Caki2 (cell line): Measurements from ENCODE around the gene DTX3L. TPM values are rescaled to one million over a fixed set of nuclear protein-coding genes. Genes with fewer than 3 reads are reported as not detected.

Source experiments
- total RNA-seq: library from RNA; depleted of rRNA; stranded (reverse); fragments of >200 nt; shearing (Covaris generic); gene quantifications from 2 replicates; pipeline ENCODE4 v1.2.3, GENCODE V29; 2014; ENCODE audit warnings: low replicate concordance; rRNA removed

Gene DTX3L
- total RNA-seq, 1 experiment from 2014 or later = 15.0 TPM

Other genes starting within 250 kb of the DTX3L start
- gene CSTA, start 239.1 kb upstream of the DTX3L start, total RNA-seq = not detected in 2 replicates
- gene MIX23, start 181.1 kb upstream of the DTX3L start, total RNA-seq = 46.2 and 72.9 TPM in 2 replicates
- 36.5 and 42.1 TPM in 2 replicates for gene FAM162A, start 180.2 kb upstream of the DTX3L start, total RNA-seq
- gene WDR5B, start 148.3 kb upstream of the DTX3L start, total RNA-seq = 2.4 and 3.1 TPM in 2 replicates
- gene KPNA1, start 49.4 kb upstream of the DTX3L start, total RNA-seq = 43.0 and 50.8 TPM in 2 replicates
- gene PARP9, start within 50 bp of the DTX3L start, total RNA-seq = 7.0 and 8.7 TPM in 2 replicates
- gene PARP15, start 13.3 kb downstream of the DTX3L start, total RNA-seq = not detected in 2 replicates
- gene PARP14, start 116.5 kb downstream of the DTX3L start, total RNA-seq = 20.2 and 20.3 TPM in 2 replicates
- gene HSPBAP1, start 229.5 kb downstream of the DTX3L start, total RNA-seq = 2.0 and 4.8 TPM in 2 replicates
- gene SLC49A4, start 230.7 kb downstream of the DTX3L start, total RNA-seq = 1.9 and 2.7 TPM in 2 replicates